H9 (cell line): ENCODE data around the gene NPB. TPM values are rescaled to one million over a fixed set of nuclear protein-coding genes. Genes with fewer than 3 reads are reported as not detected.

Source experiments
- DNase-seq: peaks from one replicate; pipeline ENCODE4 v3.0.0-alpha.2; 2017
- H2AFZ ChIP-seq: one replicate; pipeline ENCODE4 v1.6.1; 2013; ENCODE audit warnings: mild to moderate bottlenecking, low read length, control low read depth, moderate library complexity
- H2AK5ac ChIP-seq: 2 replicates; pipeline ENCODE4 v1.6.1; 2013; ENCODE audit warnings: low read length, control low read depth, mixed read lengths; ENCODE audit not compliant: insufficient read length
- H2BK120ac ChIP-seq: one replicate; pipeline ENCODE4 v1.6.1; 2013; ENCODE audit warnings: low read depth, mild to moderate bottlenecking, low read length, control low read depth, inconsistent platforms; ENCODE audit not compliant: poor library complexity, severe bottlenecking
- H2BK12ac ChIP-seq: 2 replicates; pipeline ENCODE4 v1.6.1; 2013; ENCODE audit warnings: low read length, control low read depth, mixed read lengths, low read depth; ENCODE audit not compliant: insufficient read length
- H2BK15ac ChIP-seq: 2 replicates; pipeline ENCODE4 v1.6.1; 2013; ENCODE audit warnings: low read depth, low read length, control low read depth
- H2BK20ac ChIP-seq: one replicate; pipeline ENCODE4 v1.6.1; 2013; ENCODE audit warnings: low read depth, mild to moderate bottlenecking, low read length, control low read depth, inconsistent platforms; ENCODE audit not compliant: poor library complexity, severe bottlenecking
- H2BK5ac ChIP-seq: 2 replicates; pipeline ENCODE4 v1.6.1; 2013; ENCODE audit warnings: low read length, control low read depth, mixed read lengths; ENCODE audit not compliant: insufficient read length
- H3K14ac ChIP-seq: 2 replicates; pipeline ENCODE4 v1.6.1; 2013; ENCODE audit warnings: low read length, control low read depth; ENCODE audit not compliant: insufficient read depth
- H3K18ac ChIP-seq: 2 replicates; pipeline ENCODE4 v1.6.1; 2013; ENCODE audit warnings: low read depth, mild to moderate bottlenecking, mixed read lengths, low read length, control low read depth; ENCODE audit not compliant: insufficient read length
- H3K23ac ChIP-seq: 2 replicates; pipeline ENCODE4 v1.6.1; 2013; ENCODE audit warnings: low read length, control low read depth, mixed read lengths, low read depth; ENCODE audit not compliant: insufficient read length
- H3K23me2 ChIP-seq: 2 replicates; pipeline ENCODE4 v1.6.1; 2013; ENCODE audit warnings: low read depth, mild to moderate bottlenecking, mixed read lengths, low read length, control low read depth; ENCODE audit not compliant: insufficient read length, poor library complexity, severe bottlenecking
- H3K27ac ChIP-seq: 2 replicates; pipeline ENCODE4 v1.5.1; 2013; ENCODE audit warnings: low read length, control low read depth, mixed read lengths, low read depth; ENCODE audit not compliant: insufficient read length
- H3K27me3 ChIP-seq: 2 replicates; pipeline ENCODE4 v1.6.1; 2013; ENCODE audit warnings: low read length, control low read depth, inconsistent platforms; ENCODE audit not compliant: insufficient read depth
- H3K4ac ChIP-seq: 2 replicates; pipeline ENCODE4 v1.6.1; 2013; ENCODE audit warnings: low read depth, mild to moderate bottlenecking, control low read depth, inconsistent platforms, low read length, moderate library complexity
- H3K4me1 ChIP-seq: 2 replicates; pipeline ENCODE4 v1.6.1; 2013; ENCODE audit warnings: low read length, control low read depth, inconsistent platforms; ENCODE audit not compliant: insufficient read depth
- H3K4me2 ChIP-seq: 2 replicates; pipeline ENCODE4 v1.6.1; 2013; ENCODE audit warnings: low read length, control low read depth, mixed read lengths; ENCODE audit not compliant: insufficient read length, insufficient read depth
- H3K56ac ChIP-seq: 2 replicates; pipeline ENCODE4 v1.6.1; 2013; ENCODE audit warnings: low read depth, mild to moderate bottlenecking, mixed read lengths, low read length, control low read depth; ENCODE audit not compliant: insufficient read length
- H3K79me1 ChIP-seq: 2 replicates; pipeline ENCODE4 v1.6.1; 2013; ENCODE audit warnings: low read depth, mild to moderate bottlenecking, moderate library complexity, low read length, control low read depth, inconsistent platforms; ENCODE audit not compliant: insufficient read depth, poor library complexity, severe bottlenecking
- H3K79me2 ChIP-seq: 2 replicates; pipeline ENCODE4 v1.6.1; 2013; ENCODE audit warnings: low read length, control low read depth, inconsistent platforms; ENCODE audit not compliant: insufficient read depth
- H3K9ac ChIP-seq: 2 replicates; pipeline ENCODE4 v1.6.1; 2013; ENCODE audit warnings: low read length, control low read depth, mixed read lengths; ENCODE audit not compliant: insufficient read length; ENCODE audit errors: extremely low read depth
- H3K9me3 ChIP-seq: one replicate; pipeline ENCODE4 v1.6.1; 2013; ENCODE audit warnings: low read depth, low read length, inconsistent platforms; ENCODE audit not compliant: control insufficient read depth
- H3T11ph ChIP-seq: one replicate; pipeline ENCODE4 v1.6.1; 2013; ENCODE audit warnings: mild to moderate bottlenecking, low read length, control low read depth, inconsistent platforms
- H4K20me1 ChIP-seq: one replicate; pipeline ENCODE4 v1.6.1; 2013; ENCODE audit not compliant: control insufficient read depth, insufficient read length, insufficient read depth
- H4K5ac ChIP-seq: 2 replicates; pipeline ENCODE4 v1.6.1; 2013; ENCODE audit warnings: low read depth, mild to moderate bottlenecking, mixed read lengths, low read length, control low read depth; ENCODE audit not compliant: insufficient read length
- H4K8ac ChIP-seq: replicated peaks from 2 replicates; pipeline ENCODE4 v1.6.1; 2013; ENCODE audit warnings: low read length, control low read depth, mixed read lengths, low read depth; ENCODE audit not compliant: insufficient read length
- H4K91ac ChIP-seq: 2 replicates; pipeline ENCODE4 v1.6.1; 2013; ENCODE audit warnings: low read depth, mild to moderate bottlenecking, moderate library complexity, mixed read lengths, low read length, control low read depth; ENCODE audit not compliant: insufficient read length
- H3K27ac Mint-ChIP-seq, 3 experiments: 2 replicates in 2 of 3; 3 replicates in 1 of 3; pipeline ENCODE4 v1.8.0; 2020 to 2021; ENCODE audit warnings: mixed read lengths in 3 of 3, mild to moderate bottlenecking in 1 of 3, moderate library complexity in 1 of 3
- H3K27me3 Mint-ChIP-seq: 2 replicates; pipeline ENCODE4 v1.8.0; 2021; ENCODE audit warnings: low read depth, mild to moderate bottlenecking, moderate library complexity, mixed read lengths
- H3K36me3 Mint-ChIP-seq, 3 experiments: 2 replicates in 2 of 3; 3 replicates in 1 of 3; pipeline ENCODE4 v1.8.0; 2020 to 2021; ENCODE audit warnings: low read depth in 3 of 3, mixed read lengths in 3 of 3; ENCODE audit not compliant: insufficient read depth in 1 of 3
- H3K4me1 Mint-ChIP-seq, 2 experiments: 2 replicates each; pipeline ENCODE4 v1.8.0; 2020; ENCODE audit warnings: mixed read lengths in 2 of 2
- H3K4me3 Mint-ChIP-seq, 2 experiments: 2 replicates in 1 of 2; 3 replicates in 1 of 2; pipeline ENCODE4 v1.8.0; 2020 to 2021; ENCODE audit warnings: mild to moderate bottlenecking in 2 of 2, mixed read lengths in 2 of 2, moderate library complexity in 1 of 2
- H3K9me3 Mint-ChIP-seq, 2 experiments: 2 replicates in 1 of 2; 3 replicates in 1 of 2; pipeline ENCODE4 v1.8.0; 2020; ENCODE audit warnings: mild to moderate bottlenecking in 2 of 2, mixed read lengths in 2 of 2, moderate library complexity in 1 of 2
- CTCF ChIP-seq: fragments of 200-600 bp; sonication (generic); conservative IDR thresholded peaks from 3 replicates; pipeline ENCODE4 v1.8.0; 2021; ENCODE audit warnings: antibody characterized with exemption, mild to moderate bottlenecking
- WGBS: extraction: QIAGEN DNeasy Blood & Tissue Kit; methylation state at CpG from one replicate; pipeline ENCODE4 v1.1.7; 2013; ENCODE audit warnings: missing lambda C conversion rate, low lambda C conversion rate, mixed read lengths; ENCODE audit not compliant: insufficient read length; ENCODE audit errors: extremely low coverage; 5-methylcytosine and 5-hydroxymethylcytosine counted together
- total RNA-seq: library from RNA; stranded (reverse); gene quantifications from 2 replicates; pipeline ENCODE4 v1.2.1, GENCODE V29; 2021

Gene NPB
- total RNA-seq, 1 experiment from 2014 or later, result 2.1 TPM

GRCh38 chr17:81863833-81864768, 37.9 kb upstream of the NPB start:
- Histone ChIP-seq H3K23ac (no peak overlapping the region), H3K56ac (no peak overlapping the region), H2AFZ (no peak overlapping the region), H4K5ac (no peak overlapping the region), H3K9ac (no peak overlapping the region), H3T11ph (no peak overlapping the region), H4K8ac (no peak overlapping the region), H4K20me1 (no peaks in the 10 kb centered on the region), H2BK20ac (no peak overlapping the region), H3K79me1 (peaks cover 8% of the 10 kb centered on the region), H3K4me2 (no peak overlapping the region), H2BK120ac (no peak overlapping the region), H3K14ac (no peak overlapping the region), H2BK5ac (no peak overlapping the region), H4K91ac (no peak overlapping the region), H3K18ac (no peak overlapping the region), H2BK15ac (no peak overlapping the region), H3K4me1 (peaks cover 3% of the 10 kb centered on the region; the same call in 1 of the 2 replicates), H2AK5ac (no peak overlapping the region), H3K4ac (no peak overlapping the region), H3K27me3 (no peaks in the 10 kb centered on the region), H3K9me3 (no peaks in the 10 kb centered on the region), H3K27ac (no peak overlapping the region), H3K79me2 (peaks cover 8% of the 10 kb centered on the region; the same call in 1 of the 2 replicates), H3K23me2 (peaks cover 10% of the 10 kb centered on the region), H2BK12ac (no peak overlapping the region)
- peak; percentile 71 for DNase-seq
- Mint-ChIP-seq H3K9me3 (peaks cover 0 to 3% of the 10 kb centered on the region in 2 experiments; a peak in 1 of 5 replicates), H3K36me3 (peaks cover 13 to 35% (median 35%) of the 10 kb centered on the region in 3 experiments; a peak in 6 of 7 replicates), H3K27ac (no peak overlapping the region), H3K4me3 (no peak overlapping the region; a peak in 1 of 5 replicates), H3K27me3 (peaks cover 2% of the 10 kb centered on the region), H3K4me1 (peaks cover 19 to 34% of the 10 kb centered on the region in 2 experiments)
- TF ChIP-seq CTCF, result peak; percentile 38; the same call in 2 of the 3 replicates
- WGBS, result no CpG with 5 or more reads among the region's 9 CpGs
